ENCODE results near the gene HECW1.

HECW1 gene

DNA sequence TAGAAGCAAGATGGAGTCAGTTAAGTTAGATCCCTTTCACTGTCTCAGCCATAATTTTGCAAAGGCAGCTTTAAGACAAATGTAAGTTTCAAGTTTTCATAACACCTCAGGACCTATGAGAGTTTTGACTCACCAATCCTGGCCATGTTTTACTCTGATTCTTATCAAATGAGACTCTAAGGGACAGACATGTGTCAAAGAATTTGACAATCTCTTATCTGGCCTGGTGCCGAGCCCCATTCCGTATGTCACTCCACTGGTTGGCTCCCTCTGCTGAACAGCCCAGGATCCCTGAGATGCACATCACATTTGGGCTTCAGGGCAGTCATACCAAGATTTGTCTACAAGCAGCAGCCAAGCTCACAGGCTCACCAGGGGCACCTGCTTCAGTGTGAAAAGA is 282.9 kb downstream of the HECW1 start:
- DNase-seq (ENCODE audit: extremely low read depth, low read depth) = no peak
- TF ChIP-seq, protein P1, sequence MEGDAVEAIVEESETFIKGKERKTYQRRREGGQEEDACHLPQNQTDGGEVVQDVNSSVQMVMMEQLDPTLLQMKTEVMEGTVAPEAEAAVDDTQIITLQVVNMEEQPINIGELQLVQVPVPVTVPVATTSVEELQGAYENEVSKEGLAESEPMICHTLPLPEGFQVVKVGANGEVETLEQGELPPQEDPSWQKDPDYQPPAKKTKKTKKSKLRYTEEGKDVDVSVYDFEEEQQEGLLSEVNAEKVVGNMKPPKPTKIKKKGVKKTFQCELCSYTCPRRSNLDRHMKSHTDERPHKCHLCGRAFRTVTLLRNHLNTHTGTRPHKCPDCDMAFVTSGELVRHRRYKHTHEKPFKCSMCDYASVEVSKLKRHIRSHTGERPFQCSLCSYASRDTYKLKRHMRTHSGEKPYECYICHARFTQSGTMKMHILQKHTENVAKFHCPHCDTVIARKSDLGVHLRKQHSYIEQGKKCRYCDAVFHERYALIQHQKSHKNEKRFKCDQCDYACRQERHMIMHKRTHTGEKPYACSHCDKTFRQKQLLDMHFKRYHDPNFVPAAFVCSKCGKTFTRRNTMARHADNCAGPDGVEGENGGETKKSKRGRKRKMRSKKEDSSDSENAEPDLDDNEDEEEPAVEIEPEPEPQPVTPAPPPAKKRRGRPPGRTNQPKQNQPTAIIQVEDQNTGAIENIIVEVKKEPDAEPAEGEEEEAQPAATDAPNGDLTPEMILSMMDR (IDR thresholded peaks at IDR 0.05; ENCODE audit: low read depth, low read length) = no peak

DNA sequence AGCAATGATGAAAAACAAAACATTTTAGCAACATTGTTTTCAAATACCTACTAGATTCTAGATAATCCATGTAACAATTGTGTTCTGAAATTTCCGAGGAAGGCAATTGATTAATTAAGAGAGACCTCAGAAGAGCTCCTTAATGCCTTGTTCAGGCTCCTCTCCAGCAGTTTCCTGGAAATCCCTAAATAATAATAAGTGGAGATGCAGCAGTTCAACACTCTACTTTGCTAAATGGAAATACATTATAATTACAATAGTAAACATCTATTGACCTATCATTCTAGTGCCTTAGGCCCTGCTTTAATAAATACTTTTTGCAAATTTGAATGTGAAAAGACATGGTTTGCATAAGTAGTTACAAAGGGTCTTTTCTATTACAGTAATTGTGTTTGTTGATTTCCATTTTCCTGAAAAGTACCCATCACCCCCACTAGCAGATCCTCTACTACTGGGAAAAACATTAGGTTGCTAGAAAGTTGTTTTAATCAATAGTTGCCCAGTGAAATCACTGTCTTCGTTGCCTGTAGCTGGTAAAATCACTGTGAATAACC is 283.8 kb downstream of the HECW1 start:
- TF ChIP-seq, protein P1 (IDR thresholded peaks at IDR 0.05; ENCODE audit: low read depth, low read length) = no peak
- DNase-seq (ENCODE audit: extremely low read depth, low read depth) = no peak

- no peak for DNase-seq (ENCODE audit: extremely low read depth, low read depth)
- TF ChIP-seq, protein P1 (IDR thresholded peaks at IDR 0.05; ENCODE audit: low read depth, low read length) = no peak
Measured at GRCh38 chr7:43398831-43399230, 286.4 kb downstream of the HECW1 start.

DNA sequence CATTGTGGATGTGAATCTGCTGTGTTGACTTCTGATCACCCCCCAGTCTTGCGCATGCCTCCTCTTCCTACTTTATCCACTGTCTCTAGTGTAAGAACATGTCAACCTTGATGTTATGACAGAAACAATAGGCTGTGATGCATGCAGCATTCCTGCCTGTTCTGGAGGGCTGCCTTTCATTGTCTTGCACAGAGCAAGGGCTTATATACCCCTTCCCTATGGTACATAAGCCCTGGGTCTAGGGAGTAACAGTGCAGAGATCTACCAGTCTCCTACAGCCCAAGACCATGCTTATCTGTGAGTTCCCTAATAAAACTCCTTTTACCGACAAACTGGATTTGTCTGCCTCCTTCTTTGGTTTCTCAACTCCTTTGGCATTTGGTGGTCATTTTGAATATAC is 293.5 kb downstream of the HECW1 start:
- no peak for DNase-seq (ENCODE audit: extremely low read depth, low read depth)
- TF ChIP-seq, protein P1 (IDR thresholded peaks at IDR 0.05; ENCODE audit: low read depth, low read length) = no peak

GRCh38 chr7:43406961-43407360 is 294.5 kb downstream of the HECW1 start:
- TF ChIP-seq, protein P1 (IDR thresholded peaks at IDR 0.05; ENCODE audit: low read depth, low read length) = no peak
- no peak for DNase-seq (ENCODE audit: extremely low read depth, low read depth)

DNA sequence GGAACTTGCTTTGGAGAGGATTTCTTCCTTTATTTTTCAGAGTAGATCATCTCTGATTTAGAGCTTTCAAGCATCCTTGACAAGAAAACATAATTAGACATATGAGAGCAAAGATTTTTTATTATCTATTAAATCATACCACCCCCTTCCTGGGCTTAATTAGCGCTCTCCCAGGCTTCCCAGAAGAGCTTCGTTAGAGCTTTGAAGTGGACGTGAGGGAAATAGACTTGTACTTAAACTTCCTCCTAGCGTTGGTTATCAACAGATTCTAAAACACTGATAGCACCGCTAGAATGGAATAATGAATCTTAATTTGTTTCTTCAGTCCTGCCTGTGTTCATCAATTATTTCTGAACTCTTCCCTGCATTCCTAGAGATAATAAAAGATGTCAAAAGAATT is 296.5 kb downstream of the HECW1 start:
- DNase-seq (ENCODE audit: extremely low read depth, low read depth) = no peak
- TF ChIP-seq, protein P1 (IDR thresholded peaks at IDR 0.05; ENCODE audit: low read depth, low read length) = no peak

DNA sequence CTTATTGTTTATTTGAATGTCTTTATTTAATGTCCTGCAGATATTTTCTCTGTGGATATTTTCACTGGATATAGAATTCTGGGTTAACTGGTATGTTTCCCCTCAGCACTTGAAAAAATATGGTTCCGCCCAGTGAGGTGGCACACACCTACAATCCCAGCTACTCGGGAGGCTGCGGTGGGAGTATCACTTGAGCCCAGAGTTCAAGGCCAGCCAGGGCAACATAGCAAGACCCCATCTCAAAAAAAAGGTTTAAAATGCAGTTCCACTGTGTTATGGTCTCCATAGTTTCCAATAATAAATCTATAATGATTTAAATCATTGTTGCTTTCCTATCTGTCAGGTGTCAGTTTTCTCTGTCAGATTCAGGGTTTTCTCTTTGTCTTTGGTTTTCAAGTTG is 305.0 kb downstream of the HECW1 start:
- TF ChIP-seq, protein P1 (IDR thresholded peaks at IDR 0.05; ENCODE audit: low read depth, low read length) = no peak
- DNase-seq (ENCODE audit: extremely low read depth, low read depth) = no peak

Data from AG09319 (cell line).